NCI-H345 treated with DMSO at 0.1 percent for 48 hours (cell line): ENCODE results near the gene AMIGO2.
"Not testable (repeated sequence)": the region's sequence is repeated elsewhere in the genome, so short reads cannot be mapped to it uniquely, and the experiment has no call there.

Experiments used
- DNase-seq: peaks from one replicate; lab custom pipeline; 2025; ENCODE audit not compliant: unreplicated experiment; lab: John Stamatoyannopoulos, UW

AMIGO2 gene

GRCh38 chr12:47075192-47076084 is 4.3 kb downstream of the AMIGO2 start:
- no peak for DNase-seq

- DNase-seq = no peak
These were observed 5.0 kb downstream of the AMIGO2 start for GRCh38 chr12:47074757-47075156.

GRCh38 chr12:47073951-47074350 is 5.8 kb downstream of the AMIGO2 start:
- DNase-seq = no peak

GRCh38 chr12:47071241-47071852 is 8.4 kb downstream of the AMIGO2 start:
- DNase-seq = no peak

- DNase-seq = no peak
These were observed 9.4 kb downstream of the AMIGO2 start for GRCh38 chr12:47070310-47070709.

- no peak for DNase-seq
These were observed 11.2 kb downstream of the AMIGO2 start for GRCh38 chr12:47068539-47068938.

GRCh38 chr12:47067771-47068431 is 11.9 kb downstream of the AMIGO2 start:
- DNase-seq = no peak

- no peak for DNase-seq
These were observed 12.6 kb downstream of the AMIGO2 start for GRCh38 chr12:47067176-47067575.

- DNase-seq = no peak
These were observed 13.3 kb downstream of the AMIGO2 start for GRCh38 chr12:47066278-47067025.

GRCh38 chr12:47065546-47065945 is 14.2 kb downstream of the AMIGO2 start:
- DNase-seq = no peak

- DNase-seq = not testable (repeated sequence)
These were observed 21.1 kb downstream of the AMIGO2 start for GRCh38 chr12:47058640-47059039.

GRCh38 chr12:47056944-47057343 is 22.8 kb downstream of the AMIGO2 start:
- DNase-seq = not testable (repeated sequence)

GRCh38 chr12:47055856-47056255 is 23.9 kb downstream of the AMIGO2 start:
- DNase-seq = not testable (repeated sequence)

GRCh38 chr12:47054659-47055058 is 25.1 kb downstream of the AMIGO2 start:
- DNase-seq = no peak

GRCh38 chr12:47053961-47054360 is 25.8 kb downstream of the AMIGO2 start:
- DNase-seq = no peak

GRCh38 chr12:47052274-47052673 is 27.5 kb downstream of the AMIGO2 start:
- no peak for DNase-seq

GRCh38 chr12:47051291-47051690 is 28.5 kb downstream of the AMIGO2 start:
- not testable (repeated sequence) for DNase-seq

- DNase-seq = no peak
These were observed 31.2 kb downstream of the AMIGO2 start for GRCh38 chr12:47048541-47048940.

- no peak for DNase-seq
These were observed 38.4 kb downstream of the AMIGO2 start for GRCh38 chr12:47041327-47041726.

- DNase-seq = no peak
These were observed 40.0 kb downstream of the AMIGO2 start for GRCh38 chr12:47039756-47040155.

GRCh38 chr12:47039079-47039478 is 40.7 kb downstream of the AMIGO2 start:
- no peak for DNase-seq
